Prostate gland (tissue), 2 donors: ENCODE measurements around the gene CELSR3.

Source experiments
- POLR2AphosphoS5 ChIP-seq: sonication (generic); formaldehyde crosslinking; IDR thresholded peaks from one replicate; pipeline ENCODE4 v1.6.1; 2017; ENCODE audit warnings: antibody characterized with exemption
- TF ChIP-seq, protein P1 (sequence below), 4 experiments: fragments of 200-600 bp in 2 of 4; fragments of 450-650 bp in 2 of 4; sonication (generic) in 2 of 4; IDR thresholded peaks; 1 replicate in 3 of 4; 2 replicates in 1 of 4; pipeline ENCODE4 v1.5.1; 2016 to 2019; ENCODE audit warnings: antibody characterized with exemption in 4 of 4, mild to moderate bottlenecking in 2 of 4, moderate library complexity in 2 of 4

DNA sequence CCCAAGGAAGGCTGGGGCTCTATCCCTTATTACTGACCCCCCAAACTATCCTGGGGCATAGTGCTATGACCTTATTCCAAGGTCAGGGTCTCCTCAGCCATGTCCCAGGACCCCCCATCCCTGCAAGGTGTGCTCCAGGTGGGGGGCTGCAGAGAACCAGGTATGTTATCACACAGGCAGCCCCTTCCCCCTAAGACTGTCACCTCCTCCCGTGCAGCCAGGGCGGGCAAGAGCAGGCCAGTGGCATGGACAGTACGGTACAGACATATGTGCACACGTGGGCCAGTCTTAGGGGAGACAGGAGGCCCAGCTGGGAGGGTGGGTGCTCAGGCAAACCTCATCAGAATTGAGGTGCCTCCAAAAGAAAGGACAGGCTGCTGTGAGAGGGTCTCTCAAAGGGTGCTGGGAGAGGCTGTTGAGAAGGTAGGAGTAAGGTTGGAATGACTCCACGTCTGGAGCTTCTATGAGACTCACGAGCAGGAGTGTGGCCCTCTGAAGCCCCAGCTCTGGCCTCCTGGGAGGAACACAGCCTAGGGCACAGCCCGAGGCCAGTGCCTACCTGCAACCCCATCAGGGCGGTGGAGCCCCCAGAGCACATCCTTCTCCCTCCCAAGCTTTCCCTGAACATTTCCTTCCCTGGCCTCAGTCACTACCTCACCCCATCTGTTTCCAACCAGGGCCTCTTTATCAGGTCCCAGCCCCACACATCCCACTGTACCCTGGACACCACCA lies 65.8 kb downstream of the CELSR3 start:
- TF ChIP-seq, protein P1, sequence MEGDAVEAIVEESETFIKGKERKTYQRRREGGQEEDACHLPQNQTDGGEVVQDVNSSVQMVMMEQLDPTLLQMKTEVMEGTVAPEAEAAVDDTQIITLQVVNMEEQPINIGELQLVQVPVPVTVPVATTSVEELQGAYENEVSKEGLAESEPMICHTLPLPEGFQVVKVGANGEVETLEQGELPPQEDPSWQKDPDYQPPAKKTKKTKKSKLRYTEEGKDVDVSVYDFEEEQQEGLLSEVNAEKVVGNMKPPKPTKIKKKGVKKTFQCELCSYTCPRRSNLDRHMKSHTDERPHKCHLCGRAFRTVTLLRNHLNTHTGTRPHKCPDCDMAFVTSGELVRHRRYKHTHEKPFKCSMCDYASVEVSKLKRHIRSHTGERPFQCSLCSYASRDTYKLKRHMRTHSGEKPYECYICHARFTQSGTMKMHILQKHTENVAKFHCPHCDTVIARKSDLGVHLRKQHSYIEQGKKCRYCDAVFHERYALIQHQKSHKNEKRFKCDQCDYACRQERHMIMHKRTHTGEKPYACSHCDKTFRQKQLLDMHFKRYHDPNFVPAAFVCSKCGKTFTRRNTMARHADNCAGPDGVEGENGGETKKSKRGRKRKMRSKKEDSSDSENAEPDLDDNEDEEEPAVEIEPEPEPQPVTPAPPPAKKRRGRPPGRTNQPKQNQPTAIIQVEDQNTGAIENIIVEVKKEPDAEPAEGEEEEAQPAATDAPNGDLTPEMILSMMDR (IDR thresholded peaks at IDR 0.05), result no peak
- no peak for TF ChIP-seq POLR2AphosphoS5
